Glomerular endothelial cell (primary cell): ENCODE data around the gene SPARC. TPM values are rescaled to one million over a fixed set of nuclear protein-coding genes. Genes with fewer than 3 reads are reported as not detected.
"Not testable (repeated sequence)": the region's sequence is repeated elsewhere in the genome, so short reads cannot be mapped to it uniquely, and the experiment has no call there.

Experiments used
- DNase-seq: peaks from one replicate; pipeline ENCODE4 v3.0.0-alpha.2; 2011; ENCODE audit warnings: low read depth, low spot score; ENCODE audit errors: extremely low read depth
- total RNA-seq: library from RNA; depleted of rRNA; stranded (reverse); fragments of >200 nt; gene quantifications from 2 replicates; pipeline ENCODE4 v1.2.3, GENCODE V29; 2015

Gene SPARC, protein sequence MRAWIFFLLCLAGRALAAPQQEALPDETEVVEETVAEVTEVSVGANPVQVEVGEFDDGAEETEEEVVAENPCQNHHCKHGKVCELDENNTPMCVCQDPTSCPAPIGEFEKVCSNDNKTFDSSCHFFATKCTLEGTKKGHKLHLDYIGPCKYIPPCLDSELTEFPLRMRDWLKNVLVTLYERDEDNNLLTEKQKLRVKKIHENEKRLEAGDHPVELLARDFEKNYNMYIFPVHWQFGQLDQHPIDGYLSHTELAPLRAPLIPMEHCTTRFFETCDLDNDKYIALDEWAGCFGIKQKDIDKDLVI
- total RNA-seq = 2,016 and 3,575 TPM in 2 replicates

DNA sequence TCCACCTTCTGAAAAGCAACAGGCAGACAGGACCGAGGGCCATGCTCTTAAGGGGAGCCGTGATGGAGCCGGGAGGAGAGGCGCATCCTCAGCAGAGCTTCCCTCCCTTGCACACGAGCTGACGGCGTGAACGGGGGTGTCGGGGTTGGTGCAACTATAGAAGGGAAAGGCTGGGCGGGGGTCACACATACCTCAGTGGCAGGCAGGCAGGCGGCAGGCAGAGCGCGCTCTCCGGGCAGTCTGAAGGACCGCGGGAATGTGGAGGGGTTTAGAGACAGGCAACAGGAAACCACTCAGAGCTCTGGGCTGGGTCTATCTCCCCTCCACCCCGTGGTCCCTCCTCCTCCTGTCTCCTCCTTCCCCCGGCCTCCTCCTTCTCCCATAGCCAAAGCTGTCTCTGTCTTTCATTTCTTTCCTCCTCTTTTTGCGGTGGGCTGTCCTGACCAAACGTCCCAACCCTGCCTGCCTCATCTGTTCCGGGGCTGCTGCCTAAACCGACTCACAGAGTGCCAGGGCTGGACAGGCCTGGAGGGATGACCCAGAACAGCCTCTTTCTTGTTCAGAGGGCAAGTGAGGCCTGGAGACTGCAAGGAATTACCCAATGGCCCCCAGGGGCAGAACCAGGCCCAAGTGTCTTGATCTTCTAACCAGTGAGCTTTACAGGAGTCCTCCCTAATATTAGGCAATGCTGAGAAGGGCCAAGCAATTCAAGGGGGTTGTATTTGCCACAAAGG is at the start of gene SPARC:
SPARC (minus strand) TSS at position 242 of the 734 bp plus-strand sequence. CDS start 10,727 bp downstream, outside the sequence.
- DNase-seq = no peak

DNA sequence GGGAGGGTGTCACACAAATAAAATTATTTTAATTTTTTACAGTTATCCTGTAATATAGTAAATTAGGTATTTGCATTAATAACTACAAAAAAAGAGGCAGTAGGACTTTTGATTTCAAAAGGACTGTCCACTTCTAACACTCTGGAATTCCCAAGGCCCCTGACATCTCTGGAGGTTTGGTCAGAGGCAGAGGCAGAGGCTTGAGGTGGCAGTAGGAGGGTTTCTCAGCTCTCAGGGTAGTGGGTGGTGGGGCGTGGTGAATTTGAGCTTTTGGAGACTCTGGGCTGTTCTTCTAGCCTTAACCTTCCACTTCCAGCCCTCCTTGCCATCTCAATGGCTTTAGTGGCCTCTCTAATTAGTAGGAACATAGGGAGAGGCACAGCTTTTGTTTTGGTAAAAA is 48.9 kb upstream of the SPARC start:
- no peak for DNase-seq

DNA sequence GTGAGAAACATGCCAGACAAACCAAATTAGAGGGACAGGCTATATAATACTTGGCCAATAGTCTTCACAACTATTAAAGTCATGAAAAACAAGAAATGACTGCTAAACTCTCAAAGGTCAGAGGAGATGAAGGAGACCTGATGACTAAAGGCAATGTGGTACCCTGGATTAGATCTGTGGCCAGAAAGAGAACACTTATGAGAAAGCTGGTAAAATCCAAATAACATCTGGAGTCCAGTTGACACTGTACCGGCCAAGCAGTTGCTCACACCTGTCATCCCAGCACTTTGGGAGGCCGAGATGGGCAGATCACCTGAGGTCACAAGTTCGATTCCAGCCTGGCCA is 47.3 kb upstream of the SPARC start:
- no peak for DNase-seq

DNA sequence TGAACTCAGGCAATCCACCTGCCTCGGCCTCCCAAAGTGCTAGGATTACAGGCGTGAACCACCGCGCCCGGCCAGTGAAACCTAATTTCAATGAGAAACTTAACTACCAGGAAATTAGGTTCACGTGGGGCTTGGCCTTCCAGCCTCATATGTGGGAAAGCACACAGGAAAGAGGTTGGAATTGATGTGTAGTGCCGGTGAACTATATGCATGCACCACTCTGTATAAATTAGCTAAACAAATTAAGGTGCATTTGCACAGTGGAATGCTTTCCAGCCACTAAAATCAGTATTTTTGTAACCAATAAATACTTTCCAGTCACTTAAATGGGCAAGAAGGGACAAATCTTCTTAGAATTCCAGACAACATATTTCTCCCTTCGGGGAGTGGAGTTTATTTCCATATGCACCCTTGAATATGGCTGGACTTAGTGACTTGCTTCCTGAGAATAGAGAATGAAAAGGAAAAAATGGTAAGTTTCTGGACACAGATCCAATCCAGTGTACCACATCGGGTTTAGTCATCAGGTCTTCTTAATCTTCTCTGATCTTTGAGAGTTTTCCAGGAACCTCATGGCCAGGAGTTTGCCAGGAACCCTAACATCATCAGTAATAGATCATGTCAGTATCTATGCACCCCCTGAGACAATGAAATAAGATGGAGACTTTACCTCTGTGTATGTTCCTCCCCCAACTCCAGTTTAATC is 46.8 kb upstream of the SPARC start:
- DNase-seq = no peak

DNA sequence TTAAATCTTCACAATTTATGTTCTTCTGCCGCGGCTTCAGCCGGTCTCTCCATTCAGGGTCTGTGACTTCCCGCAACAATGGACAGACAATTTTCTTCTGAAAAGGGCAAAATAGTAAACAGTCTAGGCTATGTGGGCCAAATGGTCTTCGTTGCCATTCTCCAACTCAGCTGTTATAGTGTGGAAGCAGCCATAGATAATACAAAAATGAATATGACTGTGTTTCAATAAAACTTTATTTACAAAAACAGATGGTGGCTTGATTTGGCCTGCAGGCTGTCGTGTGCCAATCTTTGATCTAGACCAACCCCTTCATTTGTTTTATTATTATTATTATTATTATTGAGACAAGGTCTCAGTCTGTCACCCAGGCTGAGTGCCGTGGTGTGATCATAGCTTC is 43.7 kb upstream of the SPARC start:
- DNase-seq = no peak

DNA sequence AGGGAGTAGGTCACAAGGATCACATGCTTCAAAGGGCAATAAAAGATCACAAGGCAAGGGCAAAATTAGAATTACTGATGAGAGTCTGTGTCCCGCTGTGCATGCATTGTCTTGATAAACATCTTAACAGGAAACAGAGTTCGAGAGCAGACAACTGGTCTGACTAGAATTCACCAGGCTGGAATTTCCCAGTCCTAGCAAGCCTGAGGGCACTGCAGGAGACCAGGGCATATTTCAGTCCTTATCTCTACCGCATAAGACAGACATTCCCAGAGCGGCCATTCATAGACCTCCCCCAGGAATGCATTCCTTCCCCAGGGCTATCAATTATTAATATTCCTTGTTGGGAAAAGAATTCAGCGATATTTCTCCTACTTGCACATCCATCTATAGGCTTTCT is 42.9 kb upstream of the SPARC start:
- DNase-seq = not testable (repeated sequence)

DNA sequence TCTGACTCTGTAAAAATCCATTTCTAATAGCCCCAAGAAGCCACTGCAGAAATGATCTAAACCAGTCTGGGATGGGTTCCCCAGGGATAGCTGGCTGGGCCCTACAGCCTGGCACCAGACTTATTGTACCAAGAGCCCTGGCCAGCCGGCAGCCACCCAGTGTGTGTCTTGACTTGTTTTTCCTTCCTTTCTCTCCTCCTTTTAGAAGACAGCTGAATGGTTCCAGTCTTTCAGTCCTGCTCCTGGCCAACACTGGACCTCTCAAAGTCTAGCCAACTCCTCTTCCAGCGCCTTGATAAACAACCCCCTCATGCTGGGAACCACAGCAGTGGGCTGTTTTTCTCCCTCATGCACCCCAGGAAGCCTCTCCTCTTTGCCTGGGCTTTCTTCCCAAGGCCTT is 37.6 kb upstream of the SPARC start:
- DNase-seq = no peak

DNA sequence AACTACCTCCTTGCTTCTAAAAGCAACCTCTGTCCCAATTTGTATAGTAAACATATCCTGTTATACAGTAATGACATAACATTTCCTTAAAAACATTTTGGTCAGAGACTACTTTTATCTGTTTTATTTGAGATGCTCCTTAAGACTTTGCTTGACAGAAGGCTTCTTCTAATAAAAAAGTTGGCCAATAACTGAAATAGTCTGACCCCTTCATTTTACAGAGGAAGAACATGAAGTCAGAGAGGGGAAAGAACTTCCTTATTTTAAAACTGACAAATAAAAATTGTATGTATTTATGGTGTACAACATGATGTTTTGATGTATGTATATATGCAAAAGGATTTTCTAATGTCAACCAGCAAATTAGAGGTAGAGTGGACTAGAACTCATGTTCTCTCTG is 35.8 kb upstream of the SPARC start:
- DNase-seq = no peak

DNA sequence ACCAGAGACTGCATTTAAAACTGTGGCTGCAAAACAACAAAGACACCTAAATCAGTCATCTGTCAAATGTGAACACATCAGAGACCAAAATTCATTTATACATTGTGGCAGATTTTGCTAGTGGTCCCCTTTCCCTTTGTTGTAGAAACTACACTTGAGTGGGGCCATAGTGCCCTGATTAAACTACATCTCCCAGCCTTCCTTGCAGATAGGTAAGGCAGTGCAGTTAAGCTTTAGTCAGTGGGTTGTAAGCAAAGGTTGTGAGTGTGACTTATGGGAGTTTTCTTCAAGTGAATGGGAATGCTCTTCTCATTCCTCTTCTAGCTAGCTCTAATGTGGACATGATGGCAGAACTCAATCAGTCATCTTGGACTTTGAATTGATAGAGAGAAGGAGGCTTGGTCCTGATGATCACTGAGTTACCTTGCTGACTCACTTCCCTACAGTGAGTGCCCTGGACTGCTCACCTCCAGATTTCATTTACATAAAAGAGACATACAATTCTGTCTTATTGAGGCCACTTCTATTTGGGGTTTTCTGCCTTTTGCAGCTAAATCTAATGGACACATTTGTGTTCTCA is 35.2 kb upstream of the SPARC start:
- DNase-seq = no peak

DNA sequence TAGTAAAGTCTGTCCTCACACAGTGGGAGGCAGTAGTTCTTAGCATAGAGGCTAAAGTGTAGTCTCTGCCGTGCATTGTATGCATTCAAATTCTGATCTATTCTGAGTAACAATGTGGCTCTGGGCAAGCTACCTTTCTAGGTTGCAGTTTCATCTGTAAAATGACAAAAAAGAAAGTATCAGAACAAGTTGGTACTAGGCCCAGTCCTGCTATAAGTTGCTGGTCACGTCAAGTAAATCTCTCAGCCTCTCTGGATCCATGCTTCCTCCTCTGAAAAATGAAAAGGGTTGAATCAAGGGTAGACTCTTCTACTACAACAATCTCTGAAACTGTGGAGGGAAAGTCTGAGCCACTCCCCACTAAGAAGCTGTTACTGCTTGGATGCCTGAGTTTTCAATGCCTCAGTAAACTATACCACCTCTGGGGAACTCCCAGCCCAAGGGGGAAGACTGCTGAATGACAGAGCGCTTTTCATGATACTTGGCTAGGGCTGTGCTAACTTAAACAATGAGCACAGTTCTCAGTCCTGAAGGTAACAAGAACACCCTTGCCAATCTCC is 34.5 kb upstream of the SPARC start:
- no peak for DNase-seq

DNA sequence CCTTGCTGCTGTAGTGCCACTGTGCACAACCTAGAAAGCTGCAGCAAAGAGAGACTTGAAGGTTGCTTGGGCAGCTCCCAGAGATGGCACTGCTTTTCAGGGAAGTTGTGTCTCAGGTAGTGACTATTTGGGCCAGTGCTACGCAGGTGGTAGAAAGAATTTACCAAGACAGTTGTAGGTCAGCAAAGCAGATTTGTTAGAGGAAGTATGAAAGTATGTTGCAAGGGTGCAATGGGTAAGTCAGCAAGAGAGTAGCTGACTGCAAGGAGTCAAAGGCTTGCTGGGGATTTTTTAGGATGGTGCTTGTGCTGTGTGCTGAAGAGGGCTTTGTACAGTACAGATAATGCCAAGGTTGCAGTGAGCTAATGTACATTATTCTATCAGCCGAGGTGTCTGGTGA is 33.5 kb upstream of the SPARC start:
- no peak for DNase-seq

DNA sequence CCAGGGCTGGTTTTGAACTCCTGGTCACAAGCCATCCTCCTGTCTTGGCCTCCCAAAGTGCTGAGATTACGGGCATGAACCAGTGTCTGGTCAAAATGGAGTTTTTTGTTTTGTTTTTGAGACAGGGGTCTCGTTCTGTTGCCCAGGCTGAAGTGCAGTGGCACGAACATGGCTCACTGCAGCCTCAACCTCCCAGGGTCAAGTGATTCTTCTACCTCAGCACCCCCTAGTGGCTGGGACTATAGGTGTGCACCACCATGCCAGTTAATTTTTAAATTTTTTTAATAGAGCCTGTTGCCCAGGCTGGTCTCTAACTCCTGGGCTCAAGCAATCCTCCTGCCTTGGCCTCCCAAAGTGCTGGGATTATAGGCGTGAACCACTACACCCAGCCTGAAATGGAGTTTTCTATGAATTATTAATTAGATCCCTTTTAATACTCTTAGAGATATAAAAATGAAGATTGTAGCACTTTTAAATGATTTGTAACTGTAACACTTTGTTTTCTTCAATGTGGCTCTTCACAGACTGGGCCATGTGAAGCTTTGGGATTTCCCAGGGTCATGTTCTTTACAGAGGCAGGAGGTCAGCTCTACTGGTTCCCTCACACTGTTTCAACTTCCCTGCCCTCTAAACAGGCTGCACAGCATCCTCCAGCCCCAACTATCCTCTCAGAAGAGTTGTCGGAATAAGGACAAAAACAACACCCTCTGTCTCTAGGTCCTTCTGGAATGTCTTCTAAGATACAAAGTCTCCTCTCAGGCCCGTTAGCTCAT is 32.7 kb upstream of the SPARC start:
- DNase-seq = no peak

DNA sequence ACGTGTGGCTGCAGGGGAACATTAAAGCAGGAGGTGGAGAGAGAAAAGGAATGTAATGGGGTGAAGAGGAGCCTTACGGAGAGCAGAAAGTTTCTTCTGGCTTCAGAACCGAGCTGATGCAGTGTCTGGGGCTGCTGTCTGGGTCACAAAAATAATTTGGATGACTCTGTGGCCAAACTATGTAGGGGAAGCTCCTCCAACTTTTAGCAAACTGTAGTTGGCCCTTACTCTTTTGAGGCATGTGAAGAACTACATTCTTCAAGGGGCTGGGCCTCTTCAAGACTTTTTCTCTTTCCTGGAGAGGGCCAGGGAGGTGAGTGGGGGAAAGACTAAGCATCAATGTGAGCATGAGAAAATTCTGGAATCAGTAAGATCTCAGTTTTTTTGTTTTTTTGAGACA is 31.9 kb upstream of the SPARC start:
- no peak for DNase-seq

DNA sequence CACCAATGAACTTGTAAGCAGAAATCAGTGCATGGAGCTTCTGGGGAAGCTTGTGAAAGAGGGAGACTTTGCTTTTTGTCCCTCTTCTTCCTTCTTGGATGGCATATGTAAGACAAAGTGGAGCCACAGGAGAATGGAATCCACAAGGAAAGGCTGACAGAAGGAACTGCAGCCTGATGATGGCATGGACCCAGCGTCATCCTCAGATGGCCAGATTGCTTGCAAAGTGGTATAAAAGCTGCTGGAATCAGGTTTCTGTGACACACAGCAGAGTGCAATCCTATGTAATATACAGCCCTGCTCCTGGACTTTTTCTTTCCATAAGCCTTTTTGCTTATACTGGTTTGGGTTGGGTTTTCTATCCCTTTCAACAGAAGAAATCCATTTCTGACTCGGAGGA is 31.4 kb upstream of the SPARC start:
- DNase-seq = no peak

DNA sequence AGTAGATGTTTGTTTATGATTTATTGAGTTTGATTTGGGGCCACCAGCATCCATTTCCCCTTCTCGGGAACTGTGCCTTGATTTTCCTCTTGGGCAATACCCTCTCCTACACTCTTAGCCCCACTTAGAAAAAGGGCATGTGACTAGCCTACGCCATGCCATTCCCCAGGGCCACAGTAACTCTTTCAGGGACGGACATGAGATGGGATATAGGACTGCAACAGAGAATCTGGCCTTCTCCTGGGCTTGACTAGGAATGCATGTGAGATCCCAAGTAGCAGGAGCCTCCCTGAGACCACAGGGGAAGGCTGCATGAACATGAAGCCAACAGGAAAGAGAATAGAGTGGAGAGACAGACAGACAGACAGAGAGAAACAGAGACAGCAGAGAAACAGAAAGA is 30.7 kb upstream of the SPARC start:
- DNase-seq = no peak

DNA sequence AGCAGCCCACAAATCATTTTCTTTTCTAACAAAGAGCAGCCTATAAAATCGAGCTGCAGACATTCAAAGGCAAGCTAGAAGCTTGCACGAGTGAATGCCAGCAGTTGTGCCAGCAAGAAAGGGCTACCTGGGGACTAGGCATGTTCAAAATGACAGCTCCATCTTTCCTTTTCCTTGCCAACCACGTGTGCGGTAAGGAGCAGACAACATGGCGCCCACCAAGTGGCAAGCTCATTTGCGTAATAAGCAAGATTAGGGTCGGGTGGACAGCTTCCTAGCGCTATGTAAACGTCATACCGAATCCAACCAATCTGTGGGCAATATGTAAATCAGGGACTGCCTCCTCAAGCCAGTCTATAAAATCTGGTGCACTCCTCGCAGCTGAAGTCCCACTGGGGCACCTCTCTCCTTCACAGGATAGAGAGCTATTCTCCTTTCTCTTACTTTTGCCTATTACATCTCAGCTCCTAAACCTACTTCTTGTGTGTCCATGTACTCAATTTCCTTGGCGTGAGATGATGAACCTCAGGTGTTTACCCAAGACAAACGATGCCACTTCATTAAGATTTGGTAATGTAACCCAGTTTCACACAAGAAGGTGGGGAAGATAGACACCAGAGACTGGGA is 22.5 kb upstream of the SPARC start:
- no peak for DNase-seq

DNA sequence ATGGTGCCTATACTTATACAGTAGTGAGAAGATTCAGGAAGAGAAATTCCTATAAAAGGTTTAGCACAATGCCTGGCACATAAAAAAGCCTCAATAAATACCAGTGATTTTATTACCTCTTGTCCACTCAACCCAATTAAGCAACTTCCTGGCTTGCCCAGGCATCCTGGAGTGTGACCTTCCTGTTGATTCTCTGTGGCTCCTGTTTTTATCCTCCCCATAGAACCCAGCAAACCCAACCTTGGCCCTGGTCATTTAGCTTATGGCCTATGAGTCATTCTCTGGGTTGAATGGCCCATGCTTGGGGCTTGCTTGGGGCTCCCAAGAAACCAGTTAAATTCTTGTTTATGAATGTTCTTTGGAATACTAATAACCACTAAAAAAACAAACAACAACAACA is 21.4 kb upstream of the SPARC start:
- no peak for DNase-seq

DNA sequence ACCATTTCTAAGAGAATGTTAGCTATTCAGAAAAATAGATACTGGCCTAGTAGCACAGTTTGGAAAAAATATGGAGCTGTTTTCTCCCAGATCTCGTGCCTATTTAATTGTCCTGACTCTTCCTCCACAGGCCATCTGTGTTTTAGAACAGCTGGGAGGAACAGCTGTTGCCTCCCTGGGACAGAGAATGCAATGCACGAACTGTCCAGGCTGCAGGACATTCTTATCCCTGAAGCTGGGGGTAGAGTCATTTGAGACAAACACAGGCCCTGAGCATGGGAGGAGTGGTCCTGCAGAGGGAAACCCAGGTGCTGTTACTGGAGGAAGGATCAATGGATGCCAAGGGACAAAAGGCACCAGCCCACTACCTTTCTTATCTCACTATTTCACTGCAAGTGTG is 20.9 kb upstream of the SPARC start:
- DNase-seq = no peak

DNA sequence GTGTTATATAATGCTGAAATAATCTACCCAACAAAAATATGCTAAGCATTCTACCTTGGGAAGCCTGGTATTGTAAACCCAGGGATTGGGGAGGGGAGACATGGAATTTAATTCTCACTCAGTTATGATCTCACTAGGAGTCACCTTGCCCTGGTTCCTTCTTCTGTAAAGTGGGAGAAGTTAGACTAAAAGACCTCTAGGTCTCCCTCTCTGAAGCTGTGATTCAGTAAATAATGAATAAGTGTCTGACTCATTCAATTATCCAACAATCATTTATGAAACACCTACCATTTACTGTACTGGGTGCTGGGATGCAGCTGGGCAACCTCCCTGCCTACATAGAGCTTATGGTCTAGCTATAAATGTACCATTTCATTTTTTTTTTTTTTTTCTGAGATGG is 20.2 kb upstream of the SPARC start:
- no peak for DNase-seq

DNA sequence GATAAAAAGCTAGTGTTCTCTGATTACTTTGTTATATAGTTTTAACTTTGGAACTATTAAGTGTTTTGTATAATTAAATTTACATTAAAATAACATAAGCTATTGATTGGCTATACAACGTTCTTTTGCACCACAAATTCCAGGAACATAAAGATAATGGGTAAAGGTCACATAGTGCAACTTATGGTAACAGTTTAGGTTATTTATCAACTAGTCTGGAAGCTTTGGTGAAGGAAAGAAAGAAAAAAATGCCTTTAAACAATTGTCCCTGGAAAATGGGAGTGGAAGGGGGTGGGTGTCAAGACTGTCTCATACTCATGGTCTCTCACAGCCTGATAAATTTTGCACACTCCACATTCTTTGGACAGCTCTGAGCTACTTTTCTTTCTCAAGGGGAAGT is 17.1 kb upstream of the SPARC start:
- DNase-seq = no peak
